Testis (tissue), 3 donors: ENCODE results near the gene AHCTF1. TPM values are rescaled to one million over a fixed set of nuclear protein-coding genes. Genes with fewer than 3 reads are reported as not detected.

ENCODE experiments used
- DNase-seq: peaks from one replicate; pipeline ENCODE4 v3.0.0-alpha.2; 2019
- H3K27ac ChIP-seq, 2 donors: fragments of 200-600 bp; sonication (generic); one replicate each; pipeline ENCODE4 v1.5.1; 2019
- H3K27me3 ChIP-seq: fragments of 200-600 bp; sonication (generic); one replicate; pipeline ENCODE4 v1.5.1; 2019
- H3K36me3 ChIP-seq: fragments of 200-600 bp; sonication (generic); one replicate; pipeline ENCODE4 v1.5.1; 2017; ENCODE audit warnings: low read depth; ENCODE audit errors: missing control alignments
- H3K4me1 ChIP-seq: fragments of 200-600 bp; sonication (generic); one replicate; pipeline ENCODE4 v1.5.1; 2019
- H3K4me3 ChIP-seq, 2 donors: fragments of 200-600 bp; sonication (generic); one replicate each; pipeline ENCODE4 v1.5.1; 2017 to 2019
- H3K9me3 ChIP-seq: fragments of 200-600 bp; sonication (generic); one replicate; pipeline ENCODE4 v1.5.1; 2017
- CTCF ChIP-seq, 3 experiments: fragments of 450-650 bp in 2 of 3; fragments of 200-600 bp in 1 of 3; sonication (generic) in 1 of 3; IDR thresholded peaks; one replicate each; pipeline ENCODE4 v1.5.1; 2016 to 2019; ENCODE audit warnings: antibody characterized with exemption in 3 of 3, mild to moderate bottlenecking in 2 of 3, moderate library complexity in 1 of 3
- POLR2A ChIP-seq: fragments of 450-650 bp; IDR thresholded peaks from one replicate; pipeline ENCODE4 v1.6.1; 2017; ENCODE audit warnings: antibody characterized with exemption, mild to moderate bottlenecking, moderate library complexity
- WGBS, 2 donors: methylation state at CpG; one replicate each; pipeline ENCODE4 v1.1.5; 2018; 5-methylcytosine and 5-hydroxymethylcytosine counted together
- intact Hi-C: fragments of 100-400 bp; cut with DNase I; formaldehyde crosslinking; loops from one replicate; pipeline ENCODE4 v1.15.1; 2023; ENCODE audit warnings: low total_unique reads
- polyA plus RNA-seq: library from polyadenylated mRNA; stranded (reverse); fragments of 350-450 nt; fragmentation: Illumina TruSeq; extraction: RNeasy Lipid Tissue Mini Kit (QIAGEN cat#74804); gene quantifications from one replicate; pipeline ENCODE4 v1.2.3, GENCODE V29; 2014; ENCODE audit warnings: low read depth, low replicate concordance; ENCODE audit not compliant: insufficient read depth
- total RNA-seq, 2 donors: library from RNA; depleted of rRNA; stranded (reverse); fragments of >200 nt; gene quantifications; one replicate each; pipeline ENCODE4 v1.2.3, GENCODE V29; 2016

The AHCTF1 gene
- total and polyA plus RNA-seq, 3 donors from 2014 or later = 58.6 to 97.6 (median 66.2) TPM

- TF ChIP-seq CTCF (IDR thresholded peaks at IDR 0.05) (no peak), POLR2A (no peak)
- Histone ChIP-seq H3K4me3 (no peak overlapping the region), H3K4me1 (no peaks in the 10 kb centered on the region), H3K27ac (no peak overlapping the region), H3K36me3 (no peaks in the 10 kb centered on the region), H3K9me3 (no peaks in the 10 kb centered on the region), H3K27me3 (no peaks in the 10 kb centered on the region)
- 79 to 87% methylated on average over 10 of the region's 10 CpGs for WGBS, 2 donors
- intact Hi-C loops = no loop called here
- no peak for DNase-seq
Measured at GRCh38 chr1:246800756-246801155, 131.0 kb downstream of the AHCTF1 start.

GRCh38 chr1:246800356-246800755, 131.4 kb downstream of the AHCTF1 start:
- Histone ChIP-seq H3K4me1 (no peaks in the 10 kb centered on the region), H3K9me3 (no peaks in the 10 kb centered on the region), H3K36me3 (no peaks in the 10 kb centered on the region), H3K4me3 (no peak overlapping the region), H3K27me3 (no peaks in the 10 kb centered on the region), H3K27ac (no peak overlapping the region)
- 74 to 96% methylated on average over 3 of the region's 3 CpGs for WGBS, 2 donors
- intact Hi-C loops = no loop called here
- no peak for TF ChIP-seq POLR2A
- TF ChIP-seq CTCF (IDR thresholded peaks at IDR 0.05) = no peak
- no peak for DNase-seq

- no peak for DNase-seq
- no peak overlapping the region for H3K4me3 ChIP-seq
- 80 to 86% methylated on average over 15 to 22 of the region's 22 CpGs for WGBS, 2 donors
- TF ChIP-seq CTCF (IDR thresholded peaks at IDR 0.05) = no peak
- TF ChIP-seq POLR2A = no peak
- no peaks in the 10 kb centered on the region for H3K4me1 ChIP-seq
- no peaks in the 10 kb centered on the region for H3K36me3 ChIP-seq
- intact Hi-C loops = no loop called here
- H3K9me3 ChIP-seq = no peaks in the 10 kb centered on the region
- H3K27ac ChIP-seq = no peak overlapping the region
- no peaks in the 10 kb centered on the region for H3K27me3 ChIP-seq
Measured at GRCh38 chr1:246798606-246799496, 132.9 kb downstream of the AHCTF1 start.

- Histone ChIP-seq H3K27me3 (no peaks in the 10 kb centered on the region), H3K4me3 (no peak overlapping the region), H3K36me3 (no peaks in the 10 kb centered on the region), H3K4me1 (no peaks in the 10 kb centered on the region), H3K9me3 (no peaks in the 10 kb centered on the region), H3K27ac (no peak overlapping the region)
- TF ChIP-seq CTCF (IDR thresholded peaks at IDR 0.05) (no peak), POLR2A (no peak)
- DNase-seq = no peak
- intact Hi-C loops = no loop called here
- 68 to 85% methylated on average over 3 to 4 of the region's 4 CpGs for WGBS, 2 donors
Measured at GRCh38 chr1:246798107-246798506, 133.6 kb downstream of the AHCTF1 start.

- H3K27me3 ChIP-seq = no peaks in the 10 kb centered on the region
- WGBS, 2 donors = 89 to 90% methylated on average over 10 to 11 of the region's 11 CpGs
- TF ChIP-seq CTCF (IDR thresholded peaks at IDR 0.05) (no peak), POLR2A (no peak)
- intact Hi-C loops = no loop called here
- no peak overlapping the region for H3K4me3 ChIP-seq
- H3K27ac ChIP-seq = no peak overlapping the region
- H3K4me1 ChIP-seq = no peaks in the 10 kb centered on the region
- H3K9me3 ChIP-seq = no peaks in the 10 kb centered on the region
- H3K36me3 ChIP-seq = no peaks in the 10 kb centered on the region
- no peak for DNase-seq
Measured at GRCh38 chr1:246797597-246797996, 134.2 kb downstream of the AHCTF1 start.
